Activated CD4-positive, alpha-beta T cell treated with anti-CD3 and anti-CD28 coated beads for 36 hours (primary cell): ENCODE measurements around the gene ATE1. TPM values are rescaled to one million over a fixed set of nuclear protein-coding genes. Genes with fewer than 3 reads are reported as not detected.
A peak's percentile ranks its signal among the peaks of the same experiment; 100 is the strongest.
"Not testable (repeated sequence)": the region's sequence is repeated elsewhere in the genome, so short reads cannot be mapped to it uniquely, and the experiment has no call there.

Experiments
- ATAC-seq: fragments of 200-7000 bp; cut with Tn5 transposase; one replicate; pipeline ENCODE4 v1.10.0; 2021; ENCODE audit warnings: mild to moderate bottlenecking, moderate library complexity
- CTCF ChIA-PET: fragments of 350-600 bp; sonication (Branson Sonifier 250); formaldehyde crosslinking; loops from one replicate; lab custom pipeline; 2021; ENCODE audit warnings: antibody characterized with exemption; lab: Charles Lee
- POLR2A ChIA-PET: fragments of 350-600 bp; sonication (Branson Sonifier 250); formaldehyde crosslinking; loops from one replicate; lab custom pipeline; 2021; ENCODE audit warnings: antibody characterized with exemption, inconsistent platforms; lab: Charles Lee
- DNase-seq: peaks from one replicate; pipeline ENCODE4 v3.0.0-alpha.2; 2020
- H3K27ac Mint-ChIP-seq: one replicate; pipeline ENCODE4 v1.8.0; 2021; ENCODE audit warnings: mixed read lengths
- H3K27me3 Mint-ChIP-seq: one replicate; pipeline ENCODE4 v1.8.0; 2021; ENCODE audit warnings: mixed read lengths
- H3K36me3 Mint-ChIP-seq: one replicate; pipeline ENCODE4 v1.8.0; 2021; ENCODE audit warnings: low read depth, mixed read lengths
- H3K4me1 Mint-ChIP-seq: one replicate; pipeline ENCODE4 v1.8.0; 2021; ENCODE audit warnings: mixed read lengths
- H3K4me3 Mint-ChIP-seq: one replicate; pipeline ENCODE4 v1.8.0; 2021; ENCODE audit warnings: mild to moderate bottlenecking, moderate library complexity, mixed read lengths
- H3K9me3 Mint-ChIP-seq: one replicate; pipeline ENCODE4 v1.8.0; 2021; ENCODE audit warnings: low read depth, mixed read lengths
- intact Hi-C, 2 experiments: fragments of 100-400 bp; cut with DNase I in 1 of 2; cut with micrococcal nuclease in 1 of 2; formaldehyde crosslinking; loops; one replicate each; pipeline versions ENCODE4 v1.14.2 to v1.15.1; 2022 to 2024; cut with DNase I, micrococcal nuclease
- total RNA-seq, 2 experiments: library from RNA; stranded (reverse); gene quantifications; one replicate each; pipeline ENCODE4 v1.2.3, GENCODE V29; 2021

ATE1 gene
- total RNA-seq, 2 experiments from 2014 or later = 23.2 to 23.9 TPM

- H3K27me3 Mint-ChIP-seq = peaks cover 22% of the 10 kb centered on the region
Measured at GRCh38 chr10:121710971-121711370, 216.9 kb downstream of the ATE1 start.

GRCh38 chr10:121710207-121710606 lies 217.6 kb downstream of the ATE1 start:
- ATAC-seq (no peak), DNase-seq (no peak)
- intact Hi-C loops = no loop called here
- CTCF ChIA-PET = no interaction called here
- H3K4me1 Mint-ChIP-seq = no peaks in the 10 kb centered on the region
- H3K4me3 Mint-ChIP-seq = no peak overlapping the region
- POLR2A ChIA-PET = no interaction called here
- peaks cover 23% of the 10 kb centered on the region for H3K27me3 Mint-ChIP-seq
- H3K9me3 Mint-ChIP-seq = no peaks in the 10 kb centered on the region
- no peaks in the 10 kb centered on the region for H3K36me3 Mint-ChIP-seq
- no peak overlapping the region for H3K27ac Mint-ChIP-seq

More at GRCh38 chr10:121710971-121711370, 216.9 kb downstream of the ATE1 start:
- H3K4me3 Mint-ChIP-seq = no peak overlapping the region
- intact Hi-C loops = no loop called here
- POLR2A ChIA-PET = no interaction called here
- no peak overlapping the region for H3K27ac Mint-ChIP-seq
- CTCF ChIA-PET = no interaction called here
- ATAC-seq (no peak), DNase-seq (no peak)
- H3K36me3 Mint-ChIP-seq = no peaks in the 10 kb centered on the region
- no peaks in the 10 kb centered on the region for H3K4me1 Mint-ChIP-seq
- no peaks in the 10 kb centered on the region for H3K9me3 Mint-ChIP-seq

- DNase-seq = no peak
- intact Hi-C loops = no loop called here
- peaks cover 23% of the 10 kb centered on the region for H3K27me3 Mint-ChIP-seq
Measured at GRCh38 chr10:121709675-121710073, 218.2 kb downstream of the ATE1 start.

GRCh38 chr10:121708728-121709674 lies 218.8 kb downstream of the ATE1 start:
- CTCF ChIA-PET = interaction anchor here (0.5 kb wide), 1 partner anchor 1977 kb away, joined by 4 read pairs; no protein-coding TSS in a partner anchor

More at GRCh38 chr10:121709675-121710073, 218.2 kb downstream of the ATE1 start:
- ChIA-PET CTCF (interaction anchor here (0.5 kb wide), 1 partner anchor 1978 kb away, joined by 4 read pairs; no protein-coding TSS in a partner anchor), POLR2A (no interaction called here)
- H3K36me3 Mint-ChIP-seq = no peaks in the 10 kb centered on the region
- ATAC-seq = no peak
- no peak overlapping the region for H3K4me3 Mint-ChIP-seq
- no peaks in the 10 kb centered on the region for H3K9me3 Mint-ChIP-seq
- no peak overlapping the region for H3K27ac Mint-ChIP-seq
- H3K4me1 Mint-ChIP-seq = no peaks in the 10 kb centered on the region

GRCh38 chr10:121702351-121703320 lies 225.2 kb downstream of the ATE1 start:
- H3K4me3 Mint-ChIP-seq = no peak overlapping the region

More at GRCh38 chr10:121708728-121709674, 218.8 kb downstream of the ATE1 start:
- peaks cover 23% of the 10 kb centered on the region for H3K27me3 Mint-ChIP-seq
- no peak overlapping the region for H3K4me3 Mint-ChIP-seq
- H3K27ac Mint-ChIP-seq = no peak overlapping the region
- ATAC-seq (no peak), DNase-seq (no peak)
- no peaks in the 10 kb centered on the region for H3K9me3 Mint-ChIP-seq
- POLR2A ChIA-PET = no interaction called here
- intact Hi-C loops = no loop called here
- no peaks in the 10 kb centered on the region for H3K4me1 Mint-ChIP-seq
- H3K36me3 Mint-ChIP-seq = no peaks in the 10 kb centered on the region

GRCh38 chr10:121700416-121700815 lies 227.4 kb downstream of the ATE1 start:
- POLR2A ChIA-PET = no interaction called here
- no peak overlapping the region for H3K4me3 Mint-ChIP-seq
- ATAC-seq (no peak), DNase-seq (no peak)
- intact Hi-C loops = no loop called here
- H3K36me3 Mint-ChIP-seq = no peaks in the 10 kb centered on the region
- H3K27me3 Mint-ChIP-seq = peaks cover 3% of the 10 kb centered on the region
- H3K4me1 Mint-ChIP-seq = no peaks in the 10 kb centered on the region
- peaks cover 10% of the 10 kb centered on the region for H3K9me3 Mint-ChIP-seq
- CTCF ChIA-PET = no interaction called here
- H3K27ac Mint-ChIP-seq = no peak overlapping the region

More at GRCh38 chr10:121702351-121703320, 225.2 kb downstream of the ATE1 start:
- H3K4me1 Mint-ChIP-seq = no peaks in the 10 kb centered on the region
- H3K9me3 Mint-ChIP-seq = peaks cover 10% of the 10 kb centered on the region
- DNase-seq (no peak), ATAC-seq (no peak)
- H3K36me3 Mint-ChIP-seq = no peaks in the 10 kb centered on the region
- CTCF ChIA-PET = no interaction called here
- no peak overlapping the region for H3K27ac Mint-ChIP-seq
- POLR2A ChIA-PET = no interaction called here
- intact Hi-C loops = no loop called here
- H3K27me3 Mint-ChIP-seq = peaks cover 10% of the 10 kb centered on the region

GRCh38 chr10:121699703-121700102 lies 228.1 kb downstream of the ATE1 start:
- DNase-seq, H3K9me3 Mint-ChIP-seq, H3K36me3 Mint-ChIP-seq, ATAC-seq, H3K4me3 Mint-ChIP-seq, H3K27me3 Mint-ChIP-seq, POLR2A ChIA-PET, H3K27ac Mint-ChIP-seq, H3K4me1 Mint-ChIP-seq, CTCF ChIA-PET, intact Hi-C loops: not testable (repeated sequence)

GRCh38 chr10:121698902-121699301 lies 228.9 kb downstream of the ATE1 start:
- peaks cover 10% of the 10 kb centered on the region for H3K9me3 Mint-ChIP-seq
- ATAC-seq = no peak
- H3K27me3 Mint-ChIP-seq = peaks cover 3% of the 10 kb centered on the region
- intact Hi-C loops = no loop called here
- ChIA-PET CTCF (no interaction called here), POLR2A (no interaction called here)
- no peak overlapping the region for H3K27ac Mint-ChIP-seq
- no peak for DNase-seq
- H3K4me1 Mint-ChIP-seq = no peaks in the 10 kb centered on the region
- no peaks in the 10 kb centered on the region for H3K36me3 Mint-ChIP-seq
- H3K4me3 Mint-ChIP-seq = no peak overlapping the region

- ATAC-seq (no peak), DNase-seq (no peak)
- peaks cover 3% of the 10 kb centered on the region for H3K27me3 Mint-ChIP-seq
- H3K27ac Mint-ChIP-seq = no peak overlapping the region
- ChIA-PET CTCF (no interaction called here), POLR2A (no interaction called here)
- no peak overlapping the region for H3K4me3 Mint-ChIP-seq
- H3K36me3 Mint-ChIP-seq = no peaks in the 10 kb centered on the region
- intact Hi-C loops = no loop called here
- H3K9me3 Mint-ChIP-seq = peaks cover 10% of the 10 kb centered on the region
- H3K4me1 Mint-ChIP-seq = no peaks in the 10 kb centered on the region
Measured at GRCh38 chr10:121698336-121698735, 229.5 kb downstream of the ATE1 start.

- H3K9me3 Mint-ChIP-seq = peaks cover 10% of the 10 kb centered on the region
- ChIA-PET CTCF (interaction anchor here (0.6 to 1.1 kb wide), 3 partner anchors 42 to 526 kb away, joined by 3 read pairs; no protein-coding TSS in a partner anchor), POLR2A (no interaction called here)
- DNase-seq (peak; percentile 56), ATAC-seq (no peak)
- no peaks in the 10 kb centered on the region for H3K27me3 Mint-ChIP-seq
- intact Hi-C loops = loop anchor here in 1 of 2 experiments (1.0 kb wide), 1 partner anchor 755 kb away; no protein-coding TSS in a partner anchor
- H3K4me1 Mint-ChIP-seq = no peaks in the 10 kb centered on the region
- H3K4me3 Mint-ChIP-seq = no peak overlapping the region
- H3K27ac Mint-ChIP-seq = no peak overlapping the region
- no peaks in the 10 kb centered on the region for H3K36me3 Mint-ChIP-seq
Measured at GRCh38 chr10:121696854-121697253, 231.0 kb downstream of the ATE1 start.
